ENCODE data around the gene MT4.

The MT4 gene

DNA sequence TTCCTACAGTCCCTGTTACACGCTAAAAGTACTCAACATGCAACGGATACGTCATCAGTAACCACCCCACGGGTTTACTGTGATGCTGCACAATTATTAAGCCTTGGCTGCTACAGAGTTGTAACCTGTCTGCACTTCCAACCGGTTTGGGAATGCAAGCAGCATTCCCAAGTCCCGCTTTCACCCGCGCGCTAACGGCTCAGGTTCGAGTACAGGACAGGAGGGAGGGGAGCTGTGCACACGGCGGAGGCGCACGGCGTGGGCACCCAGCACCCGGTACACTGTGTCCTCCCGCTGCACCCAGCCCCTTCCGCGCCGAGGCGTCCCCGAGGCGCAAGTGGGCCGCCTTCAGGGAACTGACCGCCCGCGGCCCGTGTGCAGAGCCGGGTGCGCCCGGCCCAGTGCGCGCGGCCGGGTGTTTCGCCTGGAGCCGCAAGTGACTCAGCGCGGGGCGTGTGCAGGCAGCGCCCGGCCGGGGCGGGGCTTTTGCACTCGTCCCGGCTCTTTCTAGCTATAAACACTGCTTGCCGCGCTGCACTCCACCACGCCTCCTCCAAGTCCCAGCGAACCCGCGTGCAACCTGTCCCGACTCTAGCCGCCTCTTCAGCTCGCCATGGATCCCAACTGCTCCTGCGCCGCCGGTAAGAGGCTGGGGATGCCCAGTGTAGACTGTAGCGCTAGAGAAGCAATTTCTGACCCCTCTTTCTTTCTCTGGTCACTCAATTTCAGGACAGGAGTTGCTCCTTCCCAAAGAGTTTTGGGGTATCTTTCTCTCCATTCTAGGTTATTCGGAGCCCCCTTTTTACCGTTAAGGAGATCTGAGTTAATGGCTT, 43.4 kb downstream of the MT4 start, which contains the start of gene MT2A (continued):
- TF ChIP-seq ZNF248 (tag by site-specific recombination; IDR thresholded peaks at IDR 0.05) (no peak), TCF7L2 (IDR thresholded peaks at IDR 0.05; ENCODE audit: borderline replicate concordance, low read depth, low read length) (no peak), GLIS1 (tag by site-specific recombination; IDR thresholded peaks at IDR 0.05) (no peak), ZBTB1 (tag by site-specific recombination; IDR thresholded peaks at IDR 0.05) (no peak), SP2 (tag by site-specific recombination; IDR thresholded peaks at IDR 0.05) (peak; percentile 71), FEZF1 (tag by site-specific recombination; IDR thresholded peaks at IDR 0.05) (no peak), ZNF629 (tag by site-specific recombination; IDR thresholded peaks at IDR 0.05) (peak; percentile 34; the same call in 1 of the 2 replicates), YY2 (tag by site-specific recombination; IDR thresholded peaks at IDR 0.05) (no peak), ZNF76 (tag by site-specific recombination; IDR thresholded peaks at IDR 0.05; ENCODE audit: borderline replicate concordance, low read depth) (peak; percentile 47), ZNF292 (tag by site-specific recombination; IDR thresholded peaks at IDR 0.05; ENCODE audit: borderline replicate concordance, low read depth) (no peak), ZNF350 (tag by site-specific recombination; IDR thresholded peaks at IDR 0.05) (no peak), ZNF335 (tag by site-specific recombination; conservative IDR thresholded peaks at IDR 0.05) (peak; percentile 21; the same call in 1 of the 2 replicates), ZNF791 (tag by site-specific recombination; IDR thresholded peaks at IDR 0.05) (no peak), KLF8 (tag by site-specific recombination; IDR thresholded peaks at IDR 0.05) (peak; percentile 80), ZNF837 (tag by site-specific recombination; IDR thresholded peaks at IDR 0.05) (no peak), KLF7 (tag by site-specific recombination; IDR thresholded peaks at IDR 0.05; ENCODE audit: borderline replicate concordance) (no peak; the same call in 1 of the 2 replicates), ZNF558 (tag by site-specific recombination; IDR thresholded peaks at IDR 0.05) (no peak), ZNF2 (tag by site-specific recombination; IDR thresholded peaks at IDR 0.05) (peak; percentile 36; the same call in 1 of the 2 replicates), ZBTB21 (tag by site-specific recombination; IDR thresholded peaks at IDR 0.05) (no peak), ZNF16 (tag by site-specific recombination; IDR thresholded peaks at IDR 0.05; ENCODE audit: low read depth) (peak; percentile 92), ZNF274 (IDR thresholded peaks at IDR 0.05; ENCODE audit: low read length) (no peak), ZNF274 (tag by site-specific recombination; IDR thresholded peaks at IDR 0.05; ENCODE audit: borderline replicate concordance) (no peak), ZNF48 (tag by site-specific recombination; IDR thresholded peaks at IDR 0.05) (no peak), ZNF707 (tag by site-specific recombination; IDR thresholded peaks at IDR 0.05) (no peak), OVOL3 (tag by site-specific recombination; IDR thresholded peaks at IDR 0.05) (no peak), ZNF155 (tag by site-specific recombination; IDR thresholded peaks at IDR 0.05) (no peak), ZNF157 (tag by site-specific recombination; IDR thresholded peaks at IDR 0.05) (no peak), ZNF610 (tag by site-specific recombination; IDR thresholded peaks at IDR 0.05; ENCODE audit: borderline replicate concordance) (no peak), ZNF223 (tag by site-specific recombination; IDR thresholded peaks at IDR 0.05) (no peak)
- TF ChIP-seq, protein P1, sequence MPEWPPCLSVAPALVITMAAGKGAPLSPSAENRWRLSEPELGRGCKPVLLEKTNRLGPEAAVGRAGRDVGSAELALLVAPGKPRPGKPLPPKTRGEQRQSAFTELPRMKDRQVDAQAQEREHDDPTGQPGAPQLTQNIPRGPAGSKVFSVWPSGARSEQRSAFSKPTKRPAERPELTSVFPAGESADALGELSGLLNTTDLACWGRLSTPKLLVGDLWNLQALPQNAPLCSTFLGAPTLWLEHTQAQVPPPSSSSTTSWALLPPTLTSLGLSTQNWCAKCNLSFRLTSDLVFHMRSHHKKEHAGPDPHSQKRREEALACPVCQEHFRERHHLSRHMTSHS (tag by site-specific recombination; IDR thresholded peaks at IDR 0.05) = no peak
- TF ChIP-seq, protein P2, sequence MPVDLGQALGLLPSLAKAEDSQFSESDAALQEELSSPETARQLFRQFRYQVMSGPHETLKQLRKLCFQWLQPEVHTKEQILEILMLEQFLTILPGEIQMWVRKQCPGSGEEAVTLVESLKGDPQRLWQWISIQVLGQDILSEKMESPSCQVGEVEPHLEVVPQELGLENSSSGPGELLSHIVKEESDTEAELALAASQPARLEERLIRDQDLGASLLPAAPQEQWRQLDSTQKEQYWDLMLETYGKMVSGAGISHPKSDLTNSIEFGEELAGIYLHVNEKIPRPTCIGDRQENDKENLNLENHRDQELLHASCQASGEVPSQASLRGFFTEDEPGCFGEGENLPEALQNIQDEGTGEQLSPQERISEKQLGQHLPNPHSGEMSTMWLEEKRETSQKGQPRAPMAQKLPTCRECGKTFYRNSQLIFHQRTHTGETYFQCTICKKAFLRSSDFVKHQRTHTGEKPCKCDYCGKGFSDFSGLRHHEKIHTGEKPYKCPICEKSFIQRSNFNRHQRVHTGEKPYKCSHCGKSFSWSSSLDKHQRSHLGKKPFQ (tag by site-specific recombination; IDR thresholded peaks at IDR 0.05) = no peak
- TF ChIP-seq, protein P3, sequence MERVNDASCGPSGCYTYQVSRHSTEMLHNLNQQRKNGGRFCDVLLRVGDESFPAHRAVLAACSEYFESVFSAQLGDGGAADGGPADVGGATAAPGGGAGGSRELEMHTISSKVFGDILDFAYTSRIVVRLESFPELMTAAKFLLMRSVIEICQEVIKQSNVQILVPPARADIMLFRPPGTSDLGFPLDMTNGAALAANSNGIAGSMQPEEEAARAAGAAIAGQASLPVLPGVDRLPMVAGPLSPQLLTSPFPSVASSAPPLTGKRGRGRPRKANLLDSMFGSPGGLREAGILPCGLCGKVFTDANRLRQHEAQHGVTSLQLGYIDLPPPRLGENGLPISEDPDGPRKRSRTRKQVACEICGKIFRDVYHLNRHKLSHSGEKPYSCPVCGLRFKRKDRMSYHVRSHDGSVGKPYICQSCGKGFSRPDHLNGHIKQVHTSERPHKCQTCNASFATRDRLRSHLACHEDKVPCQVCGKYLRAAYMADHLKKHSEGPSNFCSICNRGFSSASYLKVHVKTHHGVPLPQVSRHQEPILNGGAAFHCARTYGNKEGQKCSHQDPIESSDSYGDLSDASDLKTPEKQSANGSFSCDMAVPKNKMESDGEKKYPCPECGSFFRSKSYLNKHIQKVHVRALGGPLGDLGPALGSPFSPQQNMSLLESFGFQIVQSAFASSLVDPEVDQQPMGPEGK (tag by site-specific recombination; IDR thresholded peaks at IDR 0.05) = peak; percentile 56
- TF ChIP-seq, protein P4, sequence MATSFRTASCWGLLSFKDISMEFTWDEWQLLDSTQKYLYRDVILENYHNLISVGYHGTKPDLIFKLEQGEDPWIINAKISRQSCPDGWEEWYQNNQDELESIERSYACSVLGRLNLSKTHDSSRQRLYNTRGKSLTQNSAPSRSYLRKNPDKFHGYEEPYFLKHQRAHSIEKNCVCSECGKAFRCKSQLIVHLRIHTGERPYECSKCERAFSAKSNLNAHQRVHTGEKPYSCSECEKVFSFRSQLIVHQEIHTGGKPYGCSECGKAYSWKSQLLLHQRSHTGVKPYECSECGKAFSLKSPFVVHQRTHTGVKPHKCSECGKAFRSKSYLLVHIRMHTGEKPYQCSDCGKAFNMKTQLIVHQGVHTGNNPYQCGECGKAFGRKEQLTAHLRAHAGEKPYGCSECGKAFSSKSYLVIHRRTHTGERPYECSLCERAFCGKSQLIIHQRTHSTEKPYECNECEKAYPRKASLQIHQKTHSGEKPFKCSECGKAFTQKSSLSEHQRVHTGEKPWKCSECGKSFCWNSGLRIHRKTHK (tag by site-specific recombination; IDR thresholded peaks at IDR 0.05) = no peak
- TF ChIP-seq, protein P5, sequence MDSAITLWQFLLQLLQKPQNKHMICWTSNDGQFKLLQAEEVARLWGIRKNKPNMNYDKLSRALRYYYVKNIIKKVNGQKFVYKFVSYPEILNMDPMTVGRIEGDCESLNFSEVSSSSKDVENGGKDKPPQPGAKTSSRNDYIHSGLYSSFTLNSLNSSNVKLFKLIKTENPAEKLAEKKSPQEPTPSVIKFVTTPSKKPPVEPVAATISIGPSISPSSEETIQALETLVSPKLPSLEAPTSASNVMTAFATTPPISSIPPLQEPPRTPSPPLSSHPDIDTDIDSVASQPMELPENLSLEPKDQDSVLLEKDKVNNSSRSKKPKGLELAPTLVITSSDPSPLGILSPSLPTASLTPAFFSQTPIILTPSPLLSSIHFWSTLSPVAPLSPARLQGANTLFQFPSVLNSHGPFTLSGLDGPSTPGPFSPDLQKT (IDR thresholded peaks at IDR 0.05; ENCODE audit: borderline replicate concordance, low read depth, low read length) = no peak
